Measurements from ENCODE around the gene SEPTIN1.

GRCh38 chr16:30370456-30371247 lies 11.7 kb downstream of the SEPTIN1 start, which contains the start of gene TBC1D10B:
- TF ChIP-seq FOXO1 (CRISPR knock-in tag; IDR thresholded peaks at IDR 0.05) = no peak; the same call in 1 of the 2 replicates
- TF ChIP-seq CTCF (CRISPR knock-in tag; IDR thresholded peaks at IDR 0.05) = peak; percentile 75
- peak; percentile 77 for TF ChIP-seq CHD2 (IDR thresholded peaks at IDR 0.05; ENCODE audit: low read depth, low read length)
- no peak for TF ChIP-seq SIN3B (IDR thresholded peaks at IDR 0.05; ENCODE audit: low read length)
